Psoas muscle (tissue), 8 donors: ENCODE measurements around the gene MCRIP2. TPM values are rescaled to one million over a fixed set of nuclear protein-coding genes. Genes with fewer than 3 reads are reported as not detected.
A peak's percentile ranks its signal among the peaks of the same experiment; 100 is the strongest.

Source experiments
- ATAC-seq, 4 donors: fragments of 200-7000 bp; cut with Tn5 transposase; one replicate each; pipeline ENCODE4 v1.9.1; 2020; ENCODE audit warnings: moderate library complexity in 3 of 4, mild to moderate bottlenecking in 2 of 4
- DNase-seq, 2 donors: peaks; one replicate each; pipeline ENCODE4 v3.0.0-alpha.2; 2020
- H3K27ac ChIP-seq: fragments of 200-600 bp; one replicate; pipeline ENCODE4 v1.8.0; 2022
- H3K27me3 ChIP-seq, 3 donors: fragments of 200-600 bp in 1 of 3; one replicate each; pipeline versions ENCODE4 v1.6.1 to v1.8.0; 2013 to 2022; ENCODE audit warnings: low read length in 2 of 3, mild to moderate bottlenecking in 2 of 3, moderate library complexity in 1 of 3; ENCODE audit not compliant: insufficient read depth in 3 of 3
- H3K36me3 ChIP-seq, 2 donors: fragments of 200-600 bp in 1 of 2; one replicate each; pipeline versions ENCODE4 v1.6.1 to v1.8.0; 2013 to 2022; ENCODE audit warnings: low read depth in 1 of 2, mild to moderate bottlenecking in 1 of 2, moderate library complexity in 1 of 2; ENCODE audit not compliant: insufficient read depth in 1 of 2
- H3K4me1 ChIP-seq: fragments of 200-600 bp; one replicate; pipeline ENCODE4 v1.8.0; 2022
- H3K4me3 ChIP-seq: fragments of 200-600 bp; one replicate; pipeline ENCODE4 v1.8.0; 2022; ENCODE audit warnings: mild to moderate bottlenecking
- H3K9me3 ChIP-seq: fragments of 200-600 bp; one replicate; pipeline ENCODE4 v1.8.0; 2022
- CTCF ChIP-seq: fragments of 200-600 bp; IDR thresholded peaks from one replicate; pipeline ENCODE4 v1.8.0; 2022; ENCODE audit warnings: antibody characterized with exemption
- WGBS, 3 donors: extraction: QIAGEN DNeasy Blood & Tissue Kit; methylation state at CpG; one replicate each; pipeline versions ENCODE4 v1.1.6 to v1.1.7; 2013; 5-methylcytosine and 5-hydroxymethylcytosine counted together
- intact Hi-C, 2 donors: fragments of 100-400 bp; cut with DNase I; formaldehyde crosslinking; loops; one replicate each; pipeline versions ENCODE4 v1.11.0 to v1.14.2; 2022
- polyA plus RNA-seq, 3 donors: library from polyadenylated mRNA; stranded (reverse); fragments of 200-250 nt; gene quantifications; one replicate each; pipeline ENCODE4 v1.2.3, GENCODE V29; 2013
- total RNA-seq, 4 donors: library from RNA; stranded (reverse); fragmentation: NEBNext Ultra II Directional in 2 of 4; extraction: Animal tissue kit (Norgen Biotek cat#: 25700) in 2 of 4; gene quantifications; one replicate each; pipeline versions ENCODE4 v1.2.1 to v1.2.4, GENCODE V29; 2021 to 2023
- donor health status: healthy with polysubstance abuse.
- donor health status: DM: no; HTN: no; CAD: no; lungs with moderate emphysema.
- donor health status: Bipolar disorder and iron deficiency.
- donor health status: healthy.
- donor health status: DM: yes; HTN: yes; CAD: no.
- donor health status: DM: no; HTN: no; CAD: no.
- donor health status: DM: no; HTN: no; CAD: no.
- donor health status: DM: yes; HTN: yes; CAD: no.

The MCRIP2 gene
- total and polyA plus RNA-seq, 7 donors: 61.6 to 124 (median 80.2) TPM

- DNase-seq: peak in 1 of 2 donors; percentile 51
- intact Hi-C loops: no loop called here
These were observed 33.6 kb downstream of the MCRIP2 start, which contains the start of gene RHBDL1 for GRCh38 chr16:674968-675883. Gene RHBDL1, plus strand, starts transcription at chr16:675671. Its CDS starts 120 bp downstream, at chr16:675791.

GRCh38 chr16:675884-676564, 34.4 kb downstream of the MCRIP2 start:
- H3K4me3 ChIP-seq: peak overlapping the region; percentile 46
- peaks cover 9% of the 10 kb centered on the region for H3K4me1 ChIP-seq
- peaks cover 4 to 27% of the 10 kb centered on the region in 2 donors for H3K36me3 ChIP-seq
- DNase-seq: no peak
- intact Hi-C loops: no loop called here
- no peaks in the 10 kb centered on the region for H3K9me3 ChIP-seq
- 33 to 35% (median 33%) methylated on average over 21 to 25 of the region's 25 CpGs for WGBS, 3 donors
- no peak for ATAC-seq
- no peak overlapping the region for H3K27ac ChIP-seq
- TF ChIP-seq CTCF: no peak
- H3K27me3 ChIP-seq: no peaks in the 10 kb centered on the region

More at GRCh38 chr16:674968-675883, 33.6 kb downstream of the MCRIP2 start, which contains the start of gene RHBDL1:
- Histone ChIP-seq H3K27ac (no peak within 1 kb of the TSS), H3K9me3 (no peaks in the 10 kb centered on the region), H3K4me3 (peak within 1 kb of the TSS; percentile 46), H3K27me3 (no peaks in the 10 kb centered on the region), H3K36me3 (peaks cover 4 to 35% of the 10 kb centered on the region in 2 donors), H3K4me1 (peaks cover 7% of the 10 kb centered on the region)
- WGBS, 3 donors: 6 to 11% (median 7%) methylated on average over 34 to 73 of the region's 73 CpGs
- no peak for ATAC-seq
- TF ChIP-seq CTCF: no peak

- no peak overlapping the region for H3K4me3 ChIP-seq
- no peaks in the 10 kb centered on the region for H3K9me3 ChIP-seq
- H3K36me3 ChIP-seq: peaks cover 4 to 23% of the 10 kb centered on the region in 2 donors
- peaks cover 14% of the 10 kb centered on the region for H3K4me1 ChIP-seq
- intact Hi-C loops: no loop called here
- no peak for DNase-seq
- no peak for TF ChIP-seq CTCF
- no peak for ATAC-seq
- no peak overlapping the region for H3K27ac ChIP-seq
- no peaks in the 10 kb centered on the region for H3K27me3 ChIP-seq
- 84 to 88% (median 87%) methylated on average over 21 of the region's 21 CpGs for WGBS, 3 donors
These were observed 34.9 kb downstream of the MCRIP2 start for GRCh38 chr16:676565-676902.

- no peak for TF ChIP-seq CTCF
- Histone ChIP-seq H3K27me3 (no peaks in the 10 kb centered on the region), H3K4me1 (peaks cover 18% of the 10 kb centered on the region), H3K27ac (no peak overlapping the region), H3K4me3 (no peak overlapping the region), H3K9me3 (no peaks in the 10 kb centered on the region), H3K36me3 (peaks cover 4 to 23% of the 10 kb centered on the region in 2 donors)
- ATAC-seq: no peak
- no peak for DNase-seq
- intact Hi-C loops: no loop called here
- WGBS, 3 donors: 64 to 69% (median 67%) methylated on average over 23 of the region's 23 CpGs
These were observed 35.3 kb downstream of the MCRIP2 start for GRCh38 chr16:676913-677312.
